ENCODE results near the gene SLC1A1.

- TF ChIP-seq CTCF (IDR thresholded peaks at IDR 0.05): no peak
- no peak for TF ChIP-seq POLR2A (IDR thresholded peaks at IDR 0.05)
- TF ChIP-seq POLR2AphosphoS5 (IDR thresholded peaks at IDR 0.05): no peak
Observed at GRCh38 chr9:4614627-4615026, 124.4 kb downstream of the SLC1A1 start.

Data from upper lobe of left lung (tissue), 4 donors.